ENCODE data around the gene KIZ.

The KIZ gene

GRCh38 chr20:21269772-21270171 lies 143.9 kb downstream of the KIZ start:
- no peak overlapping the region for H3K27ac ChIP-seq
- H3K36me3 ChIP-seq (ENCODE audit: insufficient read depth, low read length), result no peaks in the 10 kb centered on the region
- H3K4me3 ChIP-seq, result no peak overlapping the region
- H3K9ac ChIP-seq (ENCODE audit: insufficient read length), result no peak overlapping the region
- no peak for DNase-seq (ENCODE audit: low read depth, low spot score)
- TF ChIP-seq EZH2 (IDR thresholded peaks at IDR 0.05), result no peak
- no peak for TF ChIP-seq FOXP2 (optimal IDR thresholded peaks at IDR 0.05; ENCODE audit: control extremely low read depth, extremely low read length, insufficient read depth)
- no peak for TF ChIP-seq POLR2AphosphoS5 (IDR thresholded peaks at IDR 0.05; ENCODE audit: borderline replicate concordance, low read depth, low read length)
- H3K9me3 ChIP-seq (ENCODE audit: low read depth, low read length), result no peaks in the 10 kb centered on the region

GRCh38 chr20:21270806-21271205 lies 144.9 kb downstream of the KIZ start:
- no peak overlapping the region for H3K27ac ChIP-seq
- no peaks in the 10 kb centered on the region for H3K36me3 ChIP-seq (ENCODE audit: insufficient read depth, low read length)
- H3K4me3 ChIP-seq, result no peak overlapping the region
- H3K9ac ChIP-seq (ENCODE audit: insufficient read length), result no peak overlapping the region
- H3K9me3 ChIP-seq (ENCODE audit: low read depth, low read length), result no peaks in the 10 kb centered on the region
- no peak for DNase-seq (ENCODE audit: low read depth, low spot score)
- no peak for TF ChIP-seq POLR2AphosphoS5 (IDR thresholded peaks at IDR 0.05; ENCODE audit: borderline replicate concordance, low read depth, low read length)
- no peak for TF ChIP-seq EZH2 (IDR thresholded peaks at IDR 0.05)
- TF ChIP-seq FOXP2 (optimal IDR thresholded peaks at IDR 0.05; ENCODE audit: control extremely low read depth, extremely low read length, insufficient read depth), result no peak

- H3K27ac ChIP-seq, result no peak overlapping the region
- no peaks in the 10 kb centered on the region for H3K36me3 ChIP-seq (ENCODE audit: insufficient read depth, low read length)
- H3K9ac ChIP-seq (ENCODE audit: insufficient read length), result no peak overlapping the region
- TF ChIP-seq POLR2AphosphoS5 (IDR thresholded peaks at IDR 0.05; ENCODE audit: borderline replicate concordance, low read depth, low read length) (no peak), EZH2 (IDR thresholded peaks at IDR 0.05) (no peak)
- H3K9me3 ChIP-seq (ENCODE audit: low read depth, low read length), result no peaks in the 10 kb centered on the region
- no peak overlapping the region for H3K4me3 ChIP-seq
- no peak for DNase-seq (ENCODE audit: low read depth, low spot score)
These were observed 146.4 kb downstream of the KIZ start for GRCh38 chr20:21272279-21272678.

- Histone ChIP-seq H3K9ac (ENCODE audit: insufficient read length) (no peak overlapping the region), H3K36me3 (ENCODE audit: insufficient read depth, low read length) (no peaks in the 10 kb centered on the region), H3K9me3 (ENCODE audit: low read depth, low read length) (no peaks in the 10 kb centered on the region), H3K4me3 (no peak overlapping the region), H3K27ac (no peak overlapping the region)
- DNase-seq (ENCODE audit: low read depth, low spot score), result no peak
- no peak for TF ChIP-seq EZH2 (IDR thresholded peaks at IDR 0.05)
- TF ChIP-seq FOXP2 (optimal IDR thresholded peaks at IDR 0.05; ENCODE audit: control extremely low read depth, extremely low read length, insufficient read depth), result no peak
- no peak for TF ChIP-seq POLR2AphosphoS5 (IDR thresholded peaks at IDR 0.05; ENCODE audit: borderline replicate concordance, low read depth, low read length)
These were observed 146.8 kb downstream of the KIZ start for GRCh38 chr20:21272679-21273078.

GRCh38 chr20:21273755-21274386 lies 148.0 kb downstream of the KIZ start:
- no peak overlapping the region for H3K4me3 ChIP-seq
- no peak overlapping the region for H3K27ac ChIP-seq
- DNase-seq (ENCODE audit: low read depth, low spot score), result no peak
- TF ChIP-seq EZH2 (IDR thresholded peaks at IDR 0.05), result no peak
- H3K9ac ChIP-seq (ENCODE audit: insufficient read length), result no peak overlapping the region
- H3K9me3 ChIP-seq (ENCODE audit: low read depth, low read length), result no peaks in the 10 kb centered on the region
- no peaks in the 10 kb centered on the region for H3K36me3 ChIP-seq (ENCODE audit: insufficient read depth, low read length)

- no peak for DNase-seq (ENCODE audit: low read depth, low spot score)
These were observed 152.9 kb downstream of the KIZ start for GRCh38 chr20:21278829-21279228.

GRCh38 chr20:21279706-21280521 lies 154.0 kb downstream of the KIZ start:
- TF ChIP-seq EZH2 (IDR thresholded peaks at IDR 0.05), result no peak
- TF ChIP-seq FOXP2 (optimal IDR thresholded peaks at IDR 0.05; ENCODE audit: control extremely low read depth, extremely low read length, insufficient read depth), result no peak
- TF ChIP-seq POLR2AphosphoS5 (IDR thresholded peaks at IDR 0.05; ENCODE audit: borderline replicate concordance, low read depth, low read length), result no peak
- H3K4me3 ChIP-seq, result no peak overlapping the region
- no peak overlapping the region for H3K27ac ChIP-seq
- DNase-seq (ENCODE audit: low read depth, low spot score), result no peak
- H3K9ac ChIP-seq (ENCODE audit: insufficient read length), result no peak overlapping the region
- no peaks in the 10 kb centered on the region for H3K9me3 ChIP-seq (ENCODE audit: low read depth, low read length)
- H3K36me3 ChIP-seq (ENCODE audit: insufficient read depth, low read length), result no peaks in the 10 kb centered on the region

More at GRCh38 chr20:21278829-21279228, 152.9 kb downstream of the KIZ start:
- Histone ChIP-seq H3K27ac (no peak overlapping the region), H3K36me3 (ENCODE audit: insufficient read depth, low read length) (no peaks in the 10 kb centered on the region), H3K4me3 (no peak overlapping the region), H3K9me3 (ENCODE audit: low read depth, low read length) (no peaks in the 10 kb centered on the region), H3K9ac (ENCODE audit: insufficient read length) (no peak overlapping the region)
- no peak for TF ChIP-seq FOXP2 (optimal IDR thresholded peaks at IDR 0.05; ENCODE audit: control extremely low read depth, extremely low read length, insufficient read depth)
- TF ChIP-seq EZH2 (IDR thresholded peaks at IDR 0.05), result no peak
- no peak for TF ChIP-seq POLR2AphosphoS5 (IDR thresholded peaks at IDR 0.05; ENCODE audit: borderline replicate concordance, low read depth, low read length)

- Histone ChIP-seq H3K36me3 (ENCODE audit: insufficient read depth, low read length) (no peaks in the 10 kb centered on the region), H3K9me3 (ENCODE audit: low read depth, low read length) (no peaks in the 10 kb centered on the region), H3K27ac (no peak overlapping the region), H3K9ac (ENCODE audit: insufficient read length) (no peak overlapping the region), H3K4me3 (no peak overlapping the region)
- DNase-seq (ENCODE audit: low read depth, low spot score), result no peak
- TF ChIP-seq FOXP2 (optimal IDR thresholded peaks at IDR 0.05; ENCODE audit: control extremely low read depth, extremely low read length, insufficient read depth) (no peak), EZH2 (IDR thresholded peaks at IDR 0.05) (no peak), POLR2AphosphoS5 (IDR thresholded peaks at IDR 0.05; ENCODE audit: borderline replicate concordance, low read depth, low read length) (no peak)
These were observed 154.7 kb downstream of the KIZ start for GRCh38 chr20:21280522-21281016.

Measured in SK-N-MC (cell line).